HCT116 (cell line): ENCODE results near the gene ADAMTS19. TPM values are rescaled to one million over a fixed set of nuclear protein-coding genes. Genes with fewer than 3 reads are reported as not detected.

ENCODE experiments used
- ATAC-seq: fragments of 200-7000 bp; cut with Tn5 transposase; 2 replicates; pipeline ENCODE4 v1.9.1; 2020; ENCODE audit warnings: mild to moderate bottlenecking, moderate library complexity
- BruUV-seq: library from RNA; stranded (reverse); fragments of 400-500 nt; replicated peaks from 2 replicates; lab custom pipeline; 2021; lab: Mats Ljungman, UMichigan
- CTCF ChIA-PET: fragments of 300-600 bp; sonication (Branson Sonifier 250); formaldehyde crosslinking; loops from one replicate; lab custom pipeline; 2021; ENCODE audit warnings: antibody characterized with exemption; lab: Charles Lee
- POLR2A ChIA-PET: fragments of 300-600, 350-600 bp; sonication (Branson Sonifier 250); formaldehyde crosslinking; loops from one replicate; lab custom pipeline; 2021; ENCODE audit warnings: antibody characterized with exemption; lab: Charles Lee
- RAD21 ChIA-PET, 2 experiments: fragments of 300-600 bp; sonication (Branson Sonifier 250); formaldehyde crosslinking; loops; one replicate each; lab custom pipeline; 2023; ENCODE audit warnings: low total read pairs in 2 of 2; ENCODE audit not compliant: uncharacterized antibody in 2 of 2, unreplicated experiment in 2 of 2, low non-redundant PET in 1 of 2; lab: Charles Lee
- DNase-seq: peaks from one replicate; pipeline ENCODE4 v3.0.0-alpha.2; 2010; ENCODE audit warnings: low read depth, low spot score
- H2AFZ ChIP-seq: fragments of 200-600 bp; shearing (Covaris generic), sonication (generic); 2 replicates; pipeline ENCODE4 v1.6.1; 2017; ENCODE audit warnings: low read depth, mixed run types, mixed read lengths, antibody characterized with exemption, low read length; ENCODE audit not compliant: poor library complexity, severe bottlenecking
- H3K27ac ChIP-seq: 2 replicates; pipeline ENCODE4 v1.5.1; 2012; ENCODE audit warnings: low read depth, low read length
- H3K27me3 ChIP-seq: fragments of 200-600 bp; sonication (generic); 2 replicates; pipeline ENCODE4 v1.6.1; 2016; ENCODE audit warnings: mixed run types, low read length, mixed read lengths; ENCODE audit not compliant: insufficient read depth
- H3K36me3 ChIP-seq, 2 experiments: fragments of 200-500 bp in 1 of 2; fragments of 200-600 bp in 1 of 2; sonication (Bioruptor generic) in 1 of 2; sonication (generic) in 1 of 2; 2 replicates each; pipeline versions ENCODE4 v1.5.1 to v1.6.1; 2014 to 2016; ENCODE audit warnings: low read length in 2 of 2, inconsistent platforms in 1 of 2, mixed read lengths in 1 of 2, mixed run types in 1 of 2; ENCODE audit not compliant: insufficient read depth in 2 of 2, control insufficient read depth in 1 of 2
- H3K4me1 ChIP-seq, 2 experiments: fragments of 200-600 bp in 1 of 2; sonication (generic) in 1 of 2; 2 replicates each; pipeline versions ENCODE4 v1.5.1 to v1.6.1; 2012 to 2017; ENCODE audit warnings: low read length in 2 of 2, inconsistent platforms in 1 of 2, mild to moderate bottlenecking in 1 of 2, mixed read lengths in 1 of 2, mixed run types in 1 of 2, moderate library complexity in 1 of 2; ENCODE audit not compliant: insufficient read depth in 2 of 2, control insufficient read depth in 1 of 2
- H3K4me2 ChIP-seq: fragments of 200-600 bp; sonication (generic); 2 replicates; pipeline ENCODE4 v1.6.1; 2017; ENCODE audit warnings: mixed run types, low read length, mixed read lengths
- H3K4me3 ChIP-seq, 2 experiments: fragments of 200-600 bp in 1 of 2; sonication (generic) in 1 of 2; replicated peaks in 1 of 2; 2 replicates each; pipeline ENCODE4 v1.5.1; 2011 to 2016; ENCODE audit warnings: low read length in 2 of 2, control low read depth in 1 of 2, low read depth in 1 of 2, mild to moderate bottlenecking in 1 of 2, mixed read lengths in 1 of 2, mixed run types in 1 of 2
- H3K79me2 ChIP-seq: fragments of 200-600 bp; sonication (generic); 2 replicates; pipeline ENCODE4 v1.6.1; 2017; ENCODE audit warnings: mild to moderate bottlenecking, mixed run types, low read length, moderate library complexity, mixed read lengths; ENCODE audit not compliant: insufficient read depth
- H3K9ac ChIP-seq: fragments of 200-600 bp; sonication (generic); 2 replicates; pipeline ENCODE4 v1.6.1; 2016; ENCODE audit warnings: low read length, mixed read lengths
- H3K9me2 ChIP-seq: fragments of 200-600 bp; sonication (generic), shearing (Covaris generic); 2 replicates; pipeline ENCODE4 v1.6.1; 2017; ENCODE audit warnings: mixed run types, mild to moderate bottlenecking, moderate library complexity; ENCODE audit not compliant: insufficient read depth
- H3K9me3 ChIP-seq, 2 experiments: fragments of 200-500 bp in 1 of 2; fragments of 200-600 bp in 1 of 2; sonication (Bioruptor generic) in 1 of 2; sonication (generic) in 1 of 2; 2 replicates each; pipeline ENCODE4 v1.6.1; 2014 to 2017; ENCODE audit warnings: low read length in 2 of 2, mixed read lengths in 2 of 2, inconsistent platforms in 1 of 2, low read depth in 1 of 2, mild to moderate bottlenecking in 1 of 2, mixed run types in 1 of 2, moderate library complexity in 1 of 2; ENCODE audit not compliant: control insufficient read depth in 1 of 2, insufficient read depth in 1 of 2
- H4K20me1 ChIP-seq: fragments of 200-600 bp; sonication (generic), shearing (Covaris generic); 2 replicates; pipeline ENCODE4 v1.6.1; 2017; ENCODE audit warnings: mixed run types, mild to moderate bottlenecking, moderate library complexity; ENCODE audit not compliant: insufficient read depth
- CBX3 ChIP-seq: IDR thresholded peaks from 2 replicates; pipeline ENCODE4 v1.6.1; 2012; ENCODE audit warnings: low read depth
- EGR1 ChIP-seq: IDR thresholded peaks from 2 replicates; pipeline ENCODE4 v1.6.1; 2012; ENCODE audit warnings: low read depth
- EZH2phosphoT487 ChIP-seq: fragments of 200-600 bp; IDR thresholded peaks from 2 replicates; pipeline ENCODE4 v1.6.1; 2018; ENCODE audit warnings: antibody characterized with exemption, borderline replicate concordance
- FOSL1 ChIP-seq: IDR thresholded peaks from 2 replicates; pipeline ENCODE4 v1.6.1; 2012; ENCODE audit warnings: low read depth
- POLR2A ChIP-seq: IDR thresholded peaks from 2 replicates; pipeline ENCODE4 v1.7.0; 2011; ENCODE audit warnings: borderline replicate concordance; ENCODE audit not compliant: insufficient read depth, insufficient read length; ENCODE audit errors: extremely low read depth
- POLR2AphosphoS5 ChIP-seq: IDR thresholded peaks from 2 replicates; pipeline ENCODE4 v1.6.1; 2011; ENCODE audit warnings: mild to moderate bottlenecking, low read depth, low read length, moderate library complexity
- RAD21 ChIP-seq: IDR thresholded peaks from 2 replicates; pipeline ENCODE4 v1.6.1; 2012; ENCODE audit warnings: low read depth, mild to moderate bottlenecking
- SIN3A ChIP-seq: IDR thresholded peaks from 2 replicates; pipeline ENCODE4 v1.6.1; 2012; ENCODE audit warnings: low read depth
- SRF ChIP-seq: IDR thresholded peaks from 2 replicates; pipeline ENCODE4 v1.6.1; 2012; ENCODE audit warnings: low read depth
- TCF7L2 ChIP-seq: IDR thresholded peaks from 2 replicates; pipeline ENCODE4 v1.7.0; 2011; ENCODE audit warnings: borderline replicate concordance, inconsistent platforms; ENCODE audit not compliant: insufficient read depth, insufficient read length; ENCODE audit errors: extremely low read depth
- YY1 ChIP-seq: IDR thresholded peaks from 2 replicates; pipeline ENCODE4 v1.6.1; 2011; ENCODE audit warnings: low read length, low read depth, moderate library complexity, mild to moderate bottlenecking; ENCODE audit not compliant: insufficient replicate concordance; ENCODE audit errors: extremely low read depth
- ZBTB33 ChIP-seq: IDR thresholded peaks from 2 replicates; pipeline ENCODE4 v1.6.1; 2011; ENCODE audit warnings: mild to moderate bottlenecking, low read length, moderate library complexity; ENCODE audit not compliant: insufficient replicate concordance; ENCODE audit errors: extremely low read depth
- ZFX ChIP-seq: fragments of 450-650 bp; IDR thresholded peaks from 2 replicates; pipeline ENCODE4 v1.6.1; 2017
- ZNF274 ChIP-seq: fragments of 200-500 bp; sonication (Bioruptor generic); IDR thresholded peaks from 2 replicates; pipeline ENCODE4 v1.6.1; 2014; ENCODE audit warnings: mild to moderate bottlenecking, low read depth, low read length, inconsistent platforms
- intact Hi-C: fragments of 100-400 bp; cut with micrococcal nuclease; formaldehyde crosslinking; loops from 2 replicates; pipeline ENCODE4 v1.10.0; 2022
- total RNA-seq: library from RNA; stranded (reverse); gene quantifications from one replicate; pipeline ENCODE4 v1.2.1, GENCODE V29; 2021; ENCODE audit not compliant: unreplicated experiment
- TF ChIP-seq, protein P1 (sequence below): IDR thresholded peaks from 2 replicates; pipeline ENCODE4 v1.6.1; 2012

Gene ADAMTS19
- total RNA-seq, 1 experiment from 2014 or later: not detected

- no peak for TF ChIP-seq RAD21
- no peak for TF ChIP-seq EZH2phosphoT487
- no peak for TF ChIP-seq CBX3
- TF ChIP-seq ZBTB33: no peak
- TF ChIP-seq FOSL1: no peak
- TF ChIP-seq EGR1: no peak
- no peak for TF ChIP-seq TCF7L2
- TF ChIP-seq ZNF274: no peak
- no peak for TF ChIP-seq POLR2AphosphoS5
- no peaks in the 10 kb centered on the region for H3K9me3 ChIP-seq
- no peaks in the 10 kb centered on the region for H3K27me3 ChIP-seq
- H3K9ac ChIP-seq: no peak overlapping the region
- H3K36me3 ChIP-seq: no peaks in the 10 kb centered on the region
- POLR2A ChIA-PET: no interaction called here
- no peaks in the 10 kb centered on the region for H3K79me2 ChIP-seq
- ATAC-seq (no peak), DNase-seq (no peak)
- no peaks in the 10 kb centered on the region for H3K4me1 ChIP-seq
- no peak overlapping the region for H3K4me3 ChIP-seq
- no peak overlapping the region for H2AFZ ChIP-seq
- RAD21 ChIA-PET: no interaction called here
- H4K20me1 ChIP-seq: no peaks in the 10 kb centered on the region
- no TSS peak for BruUV-seq
- no peak overlapping the region for H3K4me2 ChIP-seq
- no peaks in the 10 kb centered on the region for H3K9me2 ChIP-seq
- CTCF ChIA-PET: no interaction called here
- H3K27ac ChIP-seq: no peak overlapping the region
- intact Hi-C loops: no loop called here
Observed at GRCh38 chr5:129425031-129425430, 35.1 kb upstream of the ADAMTS19 start.

- Histone ChIP-seq H4K20me1 (no peaks in the 10 kb centered on the region), H3K4me2 (no peak overlapping the region), H3K4me1 (no peaks in the 10 kb centered on the region), H2AFZ (no peak overlapping the region), H3K79me2 (no peaks in the 10 kb centered on the region), H3K36me3 (no peaks in the 10 kb centered on the region), H3K27me3 (no peaks in the 10 kb centered on the region), H3K9ac (no peak overlapping the region), H3K4me3 (no peak overlapping the region), H3K9me2 (no peaks in the 10 kb centered on the region), H3K27ac (no peak overlapping the region), H3K9me3 (no peaks in the 10 kb centered on the region)
- RAD21 ChIA-PET: no interaction called here
- CTCF ChIA-PET: no interaction called here
- DNase-seq: no peak
- intact Hi-C loops: no loop called here
- POLR2A ChIA-PET: no interaction called here
- ATAC-seq: no peak
- BruUV-seq: no TSS peak
- TF ChIP-seq FOSL1 (no peak), EGR1 (no peak), SRF (no peak), POLR2A (no peak), ZFX (no peak), YY1 (no peak), ZBTB33 (no peak), EZH2phosphoT487 (no peak), SIN3A (no peak)
- TF ChIP-seq, protein P1, sequence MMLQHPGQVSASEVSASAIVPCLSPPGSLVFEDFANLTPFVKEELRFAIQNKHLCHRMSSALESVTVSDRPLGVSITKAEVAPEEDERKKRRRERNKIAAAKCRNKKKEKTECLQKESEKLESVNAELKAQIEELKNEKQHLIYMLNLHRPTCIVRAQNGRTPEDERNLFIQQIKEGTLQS: no peak
Observed at GRCh38 chr5:129426071-129426470, 34.0 kb upstream of the ADAMTS19 start.
